PC-3 (cell line): ENCODE measurements around the gene ZNF780B.

ENCODE experiments used
- EZH2 ChIP-seq: fragments of 300-600 bp; sonication (generic); IDR thresholded peaks from one replicate; pipeline ENCODE4 v1.6.1; 2017; ENCODE audit warnings: antibody characterized with exemption, mild to moderate bottlenecking, low read length; ENCODE audit not compliant: unreplicated experiment
- TF ChIP-seq, protein P1 (sequence below): fragments of 300-600 bp; sonication (generic); conservative IDR thresholded peaks from 2 replicates; pipeline ENCODE4 v1.5.1; 2017; ENCODE audit warnings: antibody characterized with exemption, low read depth, mild to moderate bottlenecking, low read length

DNA sequence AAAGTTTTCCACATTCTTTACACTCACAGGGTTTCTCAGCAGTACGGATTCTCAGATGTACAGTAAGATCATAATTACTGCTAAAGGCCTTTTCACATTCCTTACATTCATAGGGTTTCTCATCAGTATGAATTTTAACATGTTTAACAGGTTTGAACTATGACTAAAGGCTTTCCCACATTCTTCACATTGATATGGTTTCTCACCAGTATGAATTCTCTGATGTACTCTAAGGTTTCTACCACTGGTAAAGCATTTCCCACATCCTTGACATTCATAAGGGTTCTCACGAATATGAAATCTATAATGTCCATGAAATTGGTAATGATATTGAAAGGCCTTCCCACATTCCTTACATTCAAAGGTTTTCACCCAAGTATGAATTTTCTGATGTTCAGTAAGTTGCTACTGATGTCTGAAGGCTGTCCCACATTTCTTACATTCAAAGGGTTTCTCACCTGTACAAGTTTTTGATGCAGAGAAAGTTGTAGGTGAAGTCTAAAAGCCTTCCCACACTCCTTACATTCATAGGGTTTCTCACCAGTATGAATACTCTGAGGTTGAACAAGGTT is 22.0 kb downstream of the ZNF780B start:
- TF ChIP-seq EZH2 = no peak
- TF ChIP-seq, protein P1, sequence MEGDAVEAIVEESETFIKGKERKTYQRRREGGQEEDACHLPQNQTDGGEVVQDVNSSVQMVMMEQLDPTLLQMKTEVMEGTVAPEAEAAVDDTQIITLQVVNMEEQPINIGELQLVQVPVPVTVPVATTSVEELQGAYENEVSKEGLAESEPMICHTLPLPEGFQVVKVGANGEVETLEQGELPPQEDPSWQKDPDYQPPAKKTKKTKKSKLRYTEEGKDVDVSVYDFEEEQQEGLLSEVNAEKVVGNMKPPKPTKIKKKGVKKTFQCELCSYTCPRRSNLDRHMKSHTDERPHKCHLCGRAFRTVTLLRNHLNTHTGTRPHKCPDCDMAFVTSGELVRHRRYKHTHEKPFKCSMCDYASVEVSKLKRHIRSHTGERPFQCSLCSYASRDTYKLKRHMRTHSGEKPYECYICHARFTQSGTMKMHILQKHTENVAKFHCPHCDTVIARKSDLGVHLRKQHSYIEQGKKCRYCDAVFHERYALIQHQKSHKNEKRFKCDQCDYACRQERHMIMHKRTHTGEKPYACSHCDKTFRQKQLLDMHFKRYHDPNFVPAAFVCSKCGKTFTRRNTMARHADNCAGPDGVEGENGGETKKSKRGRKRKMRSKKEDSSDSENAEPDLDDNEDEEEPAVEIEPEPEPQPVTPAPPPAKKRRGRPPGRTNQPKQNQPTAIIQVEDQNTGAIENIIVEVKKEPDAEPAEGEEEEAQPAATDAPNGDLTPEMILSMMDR = no peak
